ENCODE data around the gene ZRANB3. TPM values are rescaled to one million over a fixed set of nuclear protein-coding genes. Genes with fewer than 3 reads are reported as not detected.
"Not testable (repeated sequence)": the region's sequence is repeated elsewhere in the genome, so short reads cannot be mapped to it uniquely, and the experiment has no call there.

ZRANB3 gene
- polyA plus RNA-seq, 6 donors from 2014 or later, result 2.6 to 6.6 (median 5.4) TPM

DNA sequence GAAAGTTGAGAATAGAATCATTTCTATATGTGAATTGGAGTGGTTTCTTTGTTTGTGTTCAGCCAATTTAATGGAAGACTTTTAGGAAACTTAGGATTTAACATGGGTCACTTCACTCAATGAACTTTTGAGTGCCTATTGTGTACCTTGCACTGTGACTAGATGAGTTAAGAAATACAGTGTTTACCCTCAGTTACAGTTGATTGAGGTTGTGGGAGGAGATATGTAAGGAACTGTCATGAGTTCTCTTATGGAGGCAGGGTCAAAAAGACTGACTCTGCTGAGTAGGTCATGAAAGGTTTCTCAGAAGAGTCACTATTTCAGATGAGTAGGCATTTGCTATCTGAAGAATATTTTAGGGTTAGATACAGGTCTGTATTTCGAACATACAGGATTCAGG is 380.3 kb downstream of the ZRANB3 start:
- no peaks in the 10 kb centered on the region for H3K27me3 Mint-ChIP-seq
- no peak overlapping the region for H3K4me3 Mint-ChIP-seq
- no peaks in the 10 kb centered on the region for H3K4me1 Mint-ChIP-seq
- H3K27ac Mint-ChIP-seq, result peak overlapping the region in 1 of 6 donors; percentile 18
- no peak for DNase-seq
- ATAC-seq (ENCODE audit: low read depth in 2 of 2), result no peak
- H3K9me3 Mint-ChIP-seq, result no peaks in the 10 kb centered on the region
- peaks cover 36 to 41% of the 10 kb centered on the region in 2 donors for H3K36me3 Mint-ChIP-seq

DNA sequence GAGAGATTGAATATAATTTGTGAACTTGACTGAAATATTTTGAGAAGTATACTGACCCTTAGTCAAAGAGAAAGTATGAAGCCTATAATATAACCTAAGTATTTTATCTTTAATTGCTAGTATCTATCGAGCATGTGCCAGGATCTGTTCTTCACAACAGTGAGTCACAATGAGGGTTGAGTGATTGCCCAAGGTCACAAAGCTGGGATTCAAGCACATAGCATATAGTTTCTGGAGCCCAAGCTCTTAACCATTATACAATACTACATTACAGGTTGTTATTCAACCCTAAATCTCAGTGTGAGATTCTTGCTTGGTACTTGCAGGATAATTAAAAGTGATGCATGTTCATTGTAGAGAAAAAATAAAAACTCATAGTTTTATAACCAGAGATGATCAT is 381.8 kb downstream of the ZRANB3 start:
- Mint-ChIP-seq H3K27ac (no peak overlapping the region), H3K4me3 (no peak overlapping the region), H3K36me3 (peaks cover 30 to 34% of the 10 kb centered on the region in 2 donors), H3K27me3 (no peaks in the 10 kb centered on the region), H3K9me3 (peaks cover 0 to 6% (median 0%) of the 10 kb centered on the region in 7 donors), H3K4me1 (peaks cover 0 to 2% (median 0%) of the 10 kb centered on the region in 3 donors)
- DNase-seq (no peak), ATAC-seq (ENCODE audit: low read depth in 2 of 2) (no peak)

GRCh38 chr2:135144343-135144742 is 386.7 kb downstream of the ZRANB3 start:
- no peak overlapping the region for H3K27ac Mint-ChIP-seq
- ATAC-seq (ENCODE audit: low read depth in 2 of 2) (no peak), DNase-seq (no peak)
- H3K36me3 Mint-ChIP-seq, result peaks cover 33 to 51% of the 10 kb centered on the region in 2 donors
- no peaks in the 10 kb centered on the region for H3K27me3 Mint-ChIP-seq
- peaks cover 4 to 25% (median 18%) of the 10 kb centered on the region in 7 donors for H3K9me3 Mint-ChIP-seq
- H3K4me1 Mint-ChIP-seq, result peaks cover 0 to 5% (median 0%) of the 10 kb centered on the region in 3 donors
- H3K4me3 Mint-ChIP-seq, result no peak overlapping the region

- ATAC-seq (ENCODE audit: low read depth in 2 of 2), result no peak
- no peak for DNase-seq
- H3K4me3 Mint-ChIP-seq, result no peak overlapping the region
- H3K27me3 Mint-ChIP-seq, result no peaks in the 10 kb centered on the region
- peaks cover 33 to 51% of the 10 kb centered on the region in 2 donors for H3K36me3 Mint-ChIP-seq
- peaks cover 0 to 5% (median 0%) of the 10 kb centered on the region in 3 donors for H3K4me1 Mint-ChIP-seq
- H3K27ac Mint-ChIP-seq, result no peak overlapping the region
- peaks cover 4 to 25% (median 18%) of the 10 kb centered on the region in 7 donors for H3K9me3 Mint-ChIP-seq
These were observed 388.7 kb downstream of the ZRANB3 start for GRCh38 chr2:135142323-135142722.

- ATAC-seq (ENCODE audit: low read depth in 2 of 2), result no peak
- H3K9me3 Mint-ChIP-seq, result peaks cover 4 to 25% (median 18%) of the 10 kb centered on the region in 7 donors
- no peak overlapping the region for H3K27ac Mint-ChIP-seq
- H3K4me3 Mint-ChIP-seq, result no peak overlapping the region
- peaks cover 36 to 61% of the 10 kb centered on the region in 2 donors for H3K36me3 Mint-ChIP-seq
- H3K27me3 Mint-ChIP-seq, result no peaks in the 10 kb centered on the region
- no peak for DNase-seq
- H3K4me1 Mint-ChIP-seq, result peaks cover 0 to 5% (median 0%) of the 10 kb centered on the region in 3 donors
These were observed 390.4 kb downstream of the ZRANB3 start for GRCh38 chr2:135140606-135141005.

- ATAC-seq (ENCODE audit: low read depth in 2 of 2) (no peak), DNase-seq (no peak)
- H3K4me3 Mint-ChIP-seq, result no peak overlapping the region
- peaks cover 27% of the 10 kb centered on the region in 2 donors for H3K36me3 Mint-ChIP-seq
- no peaks in the 10 kb centered on the region for H3K9me3 Mint-ChIP-seq
- no peaks in the 10 kb centered on the region for H3K27me3 Mint-ChIP-seq
- peaks cover 0 to 4% (median 0%) of the 10 kb centered on the region in 3 donors for H3K4me1 Mint-ChIP-seq
- no peak overlapping the region for H3K27ac Mint-ChIP-seq
These were observed 398.7 kb downstream of the ZRANB3 start for GRCh38 chr2:135132314-135132713.

DNA sequence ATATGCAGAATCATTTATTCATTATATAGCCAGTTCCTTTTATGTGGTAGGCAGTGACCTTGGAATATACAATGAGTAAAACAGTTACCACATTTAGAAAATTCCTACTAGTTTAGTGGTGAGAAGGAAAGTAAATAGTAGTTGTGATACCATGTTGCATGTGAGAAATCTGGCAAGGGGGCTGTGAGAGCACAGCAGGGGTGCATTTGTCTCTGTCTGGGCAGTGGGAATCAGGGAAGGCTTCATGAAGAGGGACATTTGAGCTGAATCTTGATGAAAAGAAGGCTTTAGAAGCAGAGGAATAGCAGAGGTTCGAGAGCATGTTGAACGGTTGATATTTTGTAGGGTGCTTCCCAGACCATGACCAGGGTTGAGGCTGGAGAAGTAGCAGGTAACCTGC is 400.3 kb downstream of the ZRANB3 start:
- H3K9me3 Mint-ChIP-seq, result no peaks in the 10 kb centered on the region
- no peak for ATAC-seq (ENCODE audit: low read depth in 2 of 2)
- no peak for DNase-seq
- H3K36me3 Mint-ChIP-seq, result peaks cover 20 to 31% of the 10 kb centered on the region in 2 donors
- H3K27ac Mint-ChIP-seq, result peak overlapping the region in 3 of 6 donors; percentile 38 to 80 (median 74)
- H3K4me3 Mint-ChIP-seq, result no peak overlapping the region
- H3K27me3 Mint-ChIP-seq, result no peaks in the 10 kb centered on the region
- peaks cover 0 to 4% (median 0%) of the 10 kb centered on the region in 3 donors for H3K4me1 Mint-ChIP-seq

DNA sequence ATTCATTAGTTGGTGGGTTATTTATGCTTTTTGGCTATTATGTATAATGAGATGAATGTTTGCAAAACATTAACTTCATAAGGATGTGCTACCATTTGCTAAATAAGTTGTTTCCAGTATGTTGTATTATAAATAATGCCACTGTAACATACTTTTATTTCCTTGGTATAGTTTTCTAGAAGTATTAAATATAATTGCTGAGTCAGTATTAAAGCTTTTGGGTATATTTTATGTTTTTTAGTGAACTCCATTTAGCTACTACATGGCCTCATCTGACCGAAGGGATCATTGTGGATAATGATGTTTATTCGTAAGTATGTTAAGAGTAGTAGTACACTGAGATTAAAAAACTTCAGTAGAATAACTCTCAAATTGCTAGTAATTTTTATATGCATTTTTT is 405.1 kb downstream of the ZRANB3 start:
- Mint-ChIP-seq H3K4me1 (peaks cover 0 to 4% (median 0%) of the 10 kb centered on the region in 3 donors), H3K27ac (no peak overlapping the region)

GRCh38 chr2:135124924-135125886 is 405.8 kb downstream of the ZRANB3 start:
- H3K9me3 Mint-ChIP-seq, result no peaks in the 10 kb centered on the region
- H3K27ac Mint-ChIP-seq, result no peak overlapping the region
- ATAC-seq (ENCODE audit: low read depth in 2 of 2), result no peak
- H3K4me3 Mint-ChIP-seq, result no peak overlapping the region
- H3K36me3 Mint-ChIP-seq, result peaks cover 19 to 22% of the 10 kb centered on the region in 2 donors
- no peaks in the 10 kb centered on the region for H3K27me3 Mint-ChIP-seq
- DNase-seq, result no peak
- H3K4me1 Mint-ChIP-seq, result no peaks in the 10 kb centered on the region

More for the DNA sequence above, 405.1 kb downstream of the ZRANB3 start:
- Mint-ChIP-seq H3K36me3 (peaks cover 21 to 23% of the 10 kb centered on the region in 2 donors), H3K27me3 (no peaks in the 10 kb centered on the region), H3K4me3 (no peak overlapping the region), H3K9me3 (no peaks in the 10 kb centered on the region)
- DNase-seq (no peak), ATAC-seq (ENCODE audit: low read depth in 2 of 2) (no peak)

- peaks cover 14 to 27% of the 10 kb centered on the region in 2 donors for H3K36me3 Mint-ChIP-seq
These were observed 409.4 kb downstream of the ZRANB3 start for GRCh38 chr2:135121658-135122039.

GRCh38 chr2:135121016-135121657 is 409.9 kb downstream of the ZRANB3 start:
- Mint-ChIP-seq H3K27ac (no peak overlapping the region), H3K4me3 (no peak overlapping the region), H3K36me3 (peaks cover 14 to 27% of the 10 kb centered on the region in 2 donors), H3K27me3 (no peaks in the 10 kb centered on the region), H3K9me3 (peaks cover 8 to 20% (median 10%) of the 10 kb centered on the region in 7 donors), H3K4me1 (peaks cover 0 to 8% (median 4%) of the 10 kb centered on the region in 3 donors)
- DNase-seq (no peak), ATAC-seq (ENCODE audit: low read depth in 2 of 2) (no peak)

More at GRCh38 chr2:135121658-135122039, 409.4 kb downstream of the ZRANB3 start:
- H3K9me3 Mint-ChIP-seq, result peaks cover 8 to 20% (median 10%) of the 10 kb centered on the region in 7 donors
- not testable (repeated sequence) for ATAC-seq (ENCODE audit: low read depth in 2 of 2); DNase-seq; H3K27me3 Mint-ChIP-seq; H3K4me3 Mint-ChIP-seq; H3K4me1 Mint-ChIP-seq; H3K27ac Mint-ChIP-seq

DNA sequence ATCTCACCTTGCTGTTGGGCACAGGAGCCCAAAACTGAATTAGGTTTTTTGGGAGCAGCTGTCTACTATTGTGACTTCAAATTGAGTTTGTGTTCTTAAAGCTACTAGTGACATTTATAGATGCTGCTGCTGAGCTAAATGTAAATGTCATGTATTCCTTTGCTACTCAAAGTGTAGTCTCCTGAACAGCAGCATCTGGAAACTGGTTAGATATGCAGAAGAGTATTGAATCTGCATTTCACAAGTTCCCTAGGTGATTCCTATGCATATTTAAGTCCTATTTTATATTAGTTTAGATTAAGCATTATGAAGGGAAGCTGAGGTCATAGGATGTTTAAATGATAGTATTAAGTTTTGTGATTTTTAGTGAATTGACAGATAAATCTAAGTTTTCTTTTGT is 411.4 kb downstream of the ZRANB3 start:
- H3K36me3 Mint-ChIP-seq, result peaks cover 12 to 27% of the 10 kb centered on the region in 2 donors
- ATAC-seq (ENCODE audit: low read depth in 2 of 2) (no peak), DNase-seq (no peak)
- H3K9me3 Mint-ChIP-seq, result peaks cover 8 to 20% (median 10%) of the 10 kb centered on the region in 7 donors
- H3K4me3 Mint-ChIP-seq, result no peak overlapping the region
- H3K27ac Mint-ChIP-seq, result peak overlapping the region in 3 of 6 donors; percentile 7 to 92 (median 65)
- H3K4me1 Mint-ChIP-seq, result peaks cover 0 to 8% (median 4%) of the 10 kb centered on the region in 3 donors
- H3K27me3 Mint-ChIP-seq, result no peaks in the 10 kb centered on the region

DNA sequence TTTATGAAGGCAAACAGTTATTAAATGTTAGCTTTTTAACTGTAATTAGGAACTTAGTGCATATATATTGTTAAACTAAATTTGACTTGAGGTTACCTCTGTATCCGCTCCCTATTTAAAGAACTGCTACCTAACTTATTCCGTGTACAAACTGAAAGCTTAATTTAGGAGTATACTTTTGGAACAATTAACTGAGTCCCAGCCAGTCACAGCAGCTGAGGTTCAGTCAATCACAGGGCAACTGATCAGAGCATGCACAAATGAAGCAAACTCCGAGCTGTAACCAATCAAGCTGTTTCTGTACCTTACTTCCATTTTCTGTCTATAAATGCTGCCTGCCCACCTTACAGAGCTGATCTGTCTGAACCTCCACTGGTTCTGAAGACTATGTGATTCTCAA is 417.7 kb downstream of the ZRANB3 start:
- no peak for DNase-seq
- peaks cover 7 to 10% (median 9%) of the 10 kb centered on the region in 3 donors for H3K4me1 Mint-ChIP-seq
- ATAC-seq (ENCODE audit: low read depth in 2 of 2), result no peak
- H3K4me3 Mint-ChIP-seq, result no peak overlapping the region
- H3K36me3 Mint-ChIP-seq, result peaks cover 14 to 16% of the 10 kb centered on the region in 2 donors
- no peaks in the 10 kb centered on the region for H3K27me3 Mint-ChIP-seq
- peaks cover 7 to 13% (median 10%) of the 10 kb centered on the region in 7 donors for H3K9me3 Mint-ChIP-seq
- peak overlapping the region in 1 of 6 donors; percentile 57 for H3K27ac Mint-ChIP-seq

All from naive B cell (primary cell).